Stimulated activated naive CD4-positive, alpha-beta T cell treated with Interleukin-2 at 50 U/mL for 16 hours (primary cell): ENCODE results near the gene MAPK10.

Experiments used
- DNase-seq: peaks from one replicate; lab custom pipeline; 2025; lab: John Stamatoyannopoulos, UW

MAPK10 gene

DNA sequence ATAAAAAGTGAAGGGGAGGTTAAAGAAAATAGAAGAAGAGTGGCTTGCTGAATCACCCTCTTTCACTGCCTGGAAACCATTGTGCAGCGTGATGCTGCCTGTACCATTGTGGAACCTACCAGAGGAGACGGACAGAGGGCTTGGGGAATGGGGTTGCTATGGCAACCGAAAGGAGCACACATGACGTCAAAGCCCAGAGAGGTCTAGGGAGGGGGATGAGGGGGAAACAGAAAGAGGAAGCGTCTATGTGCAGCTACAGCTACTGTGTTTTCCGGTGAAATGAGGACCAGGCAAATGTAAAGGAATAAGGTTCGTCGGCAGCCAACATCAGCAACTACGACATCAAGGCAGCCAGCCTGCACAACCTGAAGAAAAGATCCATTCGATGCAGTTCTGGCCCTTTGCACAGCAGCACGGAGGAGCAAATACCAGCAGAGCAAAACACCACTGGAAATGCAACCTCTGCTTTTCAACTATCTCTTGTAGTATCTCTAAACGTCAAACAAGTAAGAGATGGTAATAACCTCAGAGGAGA lies at the start of gene MAPK10:
Gene MAPK10 (minus strand): TSS at position 110 of the 535 bp plus-strand sequence.
- DNase-seq, result no peak

DNA sequence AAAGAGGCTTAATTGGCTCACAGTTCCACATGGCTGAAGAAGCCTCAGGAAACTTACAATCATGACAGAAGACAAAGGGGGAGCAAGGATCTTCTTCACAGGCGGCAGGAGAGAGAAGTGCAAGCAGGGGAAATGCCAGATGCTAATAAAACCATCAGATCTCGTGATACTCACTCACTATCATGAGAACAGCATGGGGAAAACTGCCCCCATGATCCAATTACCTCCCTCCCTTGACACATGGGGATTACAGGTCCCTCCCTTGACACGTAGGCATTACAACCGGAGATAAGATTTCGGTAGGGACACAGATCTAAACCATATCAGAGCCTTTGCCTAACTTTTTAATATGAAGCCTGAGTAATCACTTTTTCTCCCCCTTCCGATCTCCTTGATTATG lies 43.7 kb upstream of the MAPK10 start:
- DNase-seq, result no peak

DNA sequence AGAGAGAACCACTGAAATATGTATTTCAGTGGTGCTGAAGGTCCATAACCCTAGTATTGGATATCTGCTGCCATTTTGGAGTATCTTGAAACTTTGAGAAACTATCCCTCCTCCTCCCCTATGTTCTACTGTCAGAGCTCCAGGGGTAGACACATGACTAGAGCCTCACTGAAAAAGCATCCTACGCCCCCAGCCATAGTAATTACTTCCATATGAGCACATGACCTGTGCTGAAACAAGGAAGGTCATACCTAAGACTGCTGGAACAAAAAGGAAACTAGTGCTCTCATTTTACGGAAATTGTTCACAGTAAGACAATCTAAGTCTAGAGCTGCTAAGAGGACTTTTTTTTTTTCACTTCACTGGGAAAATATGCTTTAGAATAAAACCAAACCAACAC lies 42.0 kb upstream of the MAPK10 start:
- no peak for DNase-seq

GRCh38 chr4:86400216-86400615 lies 40.4 kb upstream of the MAPK10 start:
- DNase-seq, result no peak

DNA sequence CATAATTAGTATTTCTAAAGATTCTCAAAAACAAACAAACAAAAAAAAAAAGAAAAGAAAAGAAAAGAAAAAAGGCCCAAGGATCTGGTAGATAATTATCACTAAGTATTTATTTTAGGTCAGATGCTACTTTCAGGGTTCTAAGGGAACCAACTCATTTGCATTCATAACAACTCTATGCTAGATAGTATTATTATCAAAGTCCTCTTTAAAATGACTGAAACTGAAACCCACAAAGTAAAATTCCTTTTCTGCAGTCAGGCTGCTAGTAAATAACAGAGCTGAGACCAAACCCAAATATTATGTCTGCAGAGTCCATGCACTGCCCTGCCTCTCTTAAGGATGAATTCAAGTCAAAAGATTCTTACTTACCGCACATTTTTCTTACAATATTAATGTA lies 38.3 kb upstream of the MAPK10 start:
- no peak for DNase-seq

GRCh38 chr4:86393749-86394148 lies 33.9 kb upstream of the MAPK10 start:
- no peak for DNase-seq

DNA sequence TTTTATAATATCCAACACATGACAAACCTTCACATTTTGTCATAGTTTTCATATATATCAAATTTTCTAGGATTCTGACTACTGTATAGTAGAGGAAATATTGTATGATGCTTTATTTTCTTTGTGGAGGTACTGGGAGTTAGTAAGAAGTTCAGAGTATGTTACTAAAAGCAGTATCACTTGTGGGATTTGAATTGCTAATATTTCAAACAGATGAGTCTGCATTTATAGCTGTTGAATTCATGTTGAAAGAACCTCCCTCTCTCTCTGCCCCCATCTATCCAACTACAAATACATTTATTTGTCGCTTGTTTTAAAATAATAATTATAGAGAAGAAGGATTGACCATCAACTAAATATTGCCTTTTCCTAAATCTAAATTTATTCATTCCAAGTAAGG lies 29.8 kb upstream of the MAPK10 start:
- DNase-seq, result no peak

GRCh38 chr4:86388252-86388651 lies 28.4 kb upstream of the MAPK10 start:
- DNase-seq, result no peak

DNA sequence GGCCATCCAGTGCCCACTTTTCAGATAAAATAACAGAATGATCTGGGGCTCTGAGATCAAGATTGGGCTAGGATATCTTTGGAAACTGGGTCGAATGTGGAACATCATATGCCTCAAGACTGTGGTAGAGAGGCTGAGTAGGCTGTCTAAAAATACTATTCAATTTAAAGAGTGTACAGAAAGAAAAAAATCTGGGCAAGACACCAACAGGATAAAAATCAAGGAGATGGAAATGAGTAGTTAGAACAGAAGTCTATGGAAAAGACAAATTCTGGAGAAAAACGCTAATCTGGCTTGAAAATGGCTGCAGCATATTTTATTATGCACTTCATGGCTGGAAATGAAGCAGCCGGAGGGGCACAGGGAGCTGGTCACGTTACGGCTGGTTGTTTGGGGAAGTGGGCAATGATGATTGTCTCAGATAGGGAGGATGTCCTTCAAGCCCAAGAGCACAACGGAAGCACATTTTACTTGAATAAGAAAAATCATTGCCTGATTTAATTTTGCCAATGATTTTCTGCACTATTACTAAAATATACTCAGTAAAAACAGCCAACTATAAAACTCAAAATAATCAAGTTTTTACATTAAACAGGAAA lies 27.1 kb upstream of the MAPK10 start:
- DNase-seq, result no peak

DNA sequence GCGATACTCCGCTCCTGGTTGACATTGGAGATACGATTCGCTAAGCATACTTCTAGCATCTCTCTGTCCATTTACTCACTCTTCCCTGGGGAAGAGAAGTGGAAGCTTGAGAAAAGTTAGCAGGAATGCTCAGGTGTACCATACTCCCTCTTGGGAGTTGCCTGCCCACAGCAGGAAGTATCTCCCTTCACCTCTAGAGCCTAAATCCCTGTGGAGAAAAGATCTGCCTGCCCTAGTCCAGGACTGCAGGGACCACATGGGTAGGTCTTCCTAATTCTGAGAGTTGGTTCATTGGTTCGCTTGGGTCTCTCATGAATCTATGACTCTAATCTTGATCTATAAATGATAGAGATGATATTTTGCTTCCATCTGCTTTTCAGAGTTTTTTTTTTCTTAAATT lies 26.3 kb upstream of the MAPK10 start:
- no peak for DNase-seq

- DNase-seq, result no peak
These were observed 21.6 kb upstream of the MAPK10 start for GRCh38 chr4:86381431-86381830.

GRCh38 chr4:86380181-86380724 lies 20.4 kb upstream of the MAPK10 start:
- DNase-seq, result no peak

GRCh38 chr4:86376850-86377249 lies 17.0 kb upstream of the MAPK10 start:
- DNase-seq, result no peak

- DNase-seq, result no peak
These were observed 8.6 kb upstream of the MAPK10 start for GRCh38 chr4:86368433-86368832.

GRCh38 chr4:86367577-86367976 lies 7.7 kb upstream of the MAPK10 start:
- DNase-seq, result no peak

GRCh38 chr4:86366920-86367319 lies 7.1 kb upstream of the MAPK10 start:
- no peak for DNase-seq

GRCh38 chr4:86362510-86362909 lies 2.7 kb upstream of the MAPK10 start:
- no peak for DNase-seq

- no peak for DNase-seq
These were observed 1.6 kb downstream of the MAPK10 start for GRCh38 chr4:86358257-86358656.

- no peak for DNase-seq
These were observed 2.2 kb downstream of the MAPK10 start for GRCh38 chr4:86357608-86358007.

DNA sequence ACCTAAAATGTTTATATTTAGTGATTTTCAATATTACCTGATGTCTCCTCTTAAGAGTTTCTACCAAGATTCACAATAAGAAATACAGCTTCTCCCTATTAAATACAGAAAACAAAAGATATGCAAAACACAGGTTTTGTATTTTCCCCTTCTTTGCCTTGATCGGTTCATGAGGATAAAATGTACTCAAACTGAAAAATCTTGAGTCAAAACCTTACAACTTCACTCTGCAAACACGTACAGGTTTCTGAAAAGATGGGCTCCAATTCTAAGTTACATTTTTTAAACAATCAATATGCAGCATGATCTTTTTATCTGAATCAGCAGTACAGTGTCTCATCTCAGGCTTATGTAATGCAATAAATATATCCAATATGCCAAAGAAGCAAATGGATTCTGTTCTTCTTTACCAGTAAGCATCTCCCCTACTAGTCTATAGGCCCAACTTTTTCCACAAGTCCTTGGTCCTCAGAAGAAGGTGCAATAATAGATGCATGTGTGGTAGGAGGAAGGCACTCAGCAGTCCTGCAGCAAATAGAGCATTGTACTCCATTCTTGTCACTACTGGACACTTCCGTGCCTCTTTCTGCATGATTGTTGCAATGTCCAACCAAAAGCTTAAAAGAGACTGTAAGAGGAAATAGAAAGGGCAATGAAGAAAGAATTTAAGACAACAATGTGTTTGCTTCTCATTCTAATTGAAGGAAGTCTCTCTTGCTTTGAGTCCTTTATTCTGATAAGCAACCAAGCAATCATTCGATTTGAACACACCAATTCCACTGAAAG lies 3.2 kb downstream of the MAPK10 start:
- no peak for DNase-seq

DNA sequence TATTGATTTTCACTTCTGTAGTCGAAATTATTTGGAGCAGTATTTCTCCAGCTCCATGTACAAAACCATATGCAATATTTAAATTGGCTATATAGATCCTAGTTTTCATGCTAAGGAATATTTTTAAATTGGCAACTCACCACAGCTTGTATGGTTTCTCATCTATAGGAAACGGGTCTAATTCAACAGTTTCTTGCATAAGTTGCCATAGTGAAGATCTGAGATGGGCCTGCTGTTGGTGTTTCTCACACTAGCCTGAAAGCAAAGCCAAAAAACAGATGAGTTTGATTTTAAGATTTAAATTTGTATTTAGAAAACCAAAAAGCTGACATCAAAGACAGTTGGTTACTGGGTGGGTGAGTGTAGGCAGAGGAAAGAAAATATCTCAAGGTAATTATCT lies 5.5 kb downstream of the MAPK10 start:
- DNase-seq, result no peak

GRCh38 chr4:86346320-86346719 lies 13.5 kb downstream of the MAPK10 start:
- DNase-seq, result no peak

DNA sequence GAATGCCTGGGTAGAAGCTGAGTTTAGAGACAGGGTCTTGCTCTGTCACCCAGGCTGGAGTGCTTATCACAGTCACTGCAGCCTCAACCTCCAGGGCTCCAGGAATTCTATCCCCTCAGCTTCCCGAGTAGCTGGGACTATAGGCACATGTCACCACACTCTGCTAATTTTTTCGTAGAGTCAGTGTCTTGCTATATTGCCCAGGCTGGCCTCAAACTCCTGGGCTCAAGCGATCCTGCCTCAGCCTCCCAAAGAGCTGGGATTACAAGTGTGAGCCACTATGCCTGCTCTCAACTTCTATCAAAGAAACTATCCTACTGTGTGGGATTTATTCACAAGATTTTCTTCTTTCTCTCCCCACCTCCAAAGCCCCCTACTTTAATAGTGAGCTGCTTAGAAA lies 15.7 kb downstream of the MAPK10 start:
- no peak for DNase-seq
